Colonic mucosa (tissue), 4 donors: ENCODE results near the gene GRIN1. TPM values are rescaled to one million over a fixed set of nuclear protein-coding genes. Genes with fewer than 3 reads are reported as not detected.

Source experiments
- DNase-seq: peaks from one replicate; pipeline ENCODE4 v3.0.0-alpha.2; 2020
- H3K27ac ChIP-seq: fragments of 200-600 bp; one replicate; pipeline ENCODE4 v1.8.0; 2021
- H3K27me3 ChIP-seq: fragments of 200-600 bp; one replicate; pipeline ENCODE4 v1.8.0; 2021
- H3K36me3 ChIP-seq: fragments of 200-600 bp; one replicate; pipeline ENCODE4 v1.8.0; 2021
- H3K4me1 ChIP-seq: fragments of 200-600 bp; one replicate; pipeline ENCODE4 v1.8.0; 2021; ENCODE audit warnings: mild to moderate bottlenecking
- H3K4me3 ChIP-seq: fragments of 200-600 bp; one replicate; pipeline ENCODE4 v1.8.0; 2021
- H3K9ac ChIP-seq, 2 donors: one replicate each; pipeline ENCODE4 v1.7.0; 2013; ENCODE audit warnings: control low read depth in 2 of 2, low read depth in 2 of 2, low read length in 2 of 2
- H3K9me3 ChIP-seq: fragments of 200-600 bp; one replicate; pipeline ENCODE4 v1.8.0; 2021
- CTCF ChIP-seq: fragments of 200-600 bp; IDR thresholded peaks from one replicate; pipeline ENCODE4 v1.8.0; 2022; ENCODE audit warnings: antibody characterized with exemption, mild to moderate bottlenecking
- intact Hi-C: fragments of 100-400 bp; cut with DNase I; formaldehyde crosslinking; loops from one replicate; pipeline ENCODE4 v1.14.1; 2022
- total RNA-seq, 2 donors: library from RNA; stranded (reverse); fragmentation: NEBNext Ultra II Directional in 1 of 2; extraction: Animal tissue kit (Norgen Biotek cat#: 25700) in 1 of 2; gene quantifications; one replicate each; pipeline ENCODE4 v1.2.1, GENCODE V29; 2021
- donor health status: healthy.
- donor health status: DM: no; HTN: no; CAD: no.
- donor health status: DM: no; HTN: no; CAD: no.

The GRIN1 gene
- total RNA-seq, 2 donors from 2014 or later, result 0.47 to 0.93 TPM

- no peak overlapping the region for H3K4me3 ChIP-seq
- H3K9me3 ChIP-seq, result no peaks in the 10 kb centered on the region
- no peaks in the 10 kb centered on the region for H3K4me1 ChIP-seq
- TF ChIP-seq CTCF, result no peak
- no peak overlapping the region for H3K9ac ChIP-seq
- peaks cover 32% of the 10 kb centered on the region for H3K27me3 ChIP-seq
- H3K36me3 ChIP-seq, result no peaks in the 10 kb centered on the region
- intact Hi-C loops, result no loop called here
- no peak for DNase-seq
- no peak overlapping the region for H3K27ac ChIP-seq
Observed at GRCh38 chr9:137143459-137143858, 4.5 kb downstream of the GRIN1 start.

- intact Hi-C loops, result no loop called here
- DNase-seq, result no peak
- no peak overlapping the region for H3K27ac ChIP-seq
- H3K4me1 ChIP-seq, result no peaks in the 10 kb centered on the region
- no peak overlapping the region for H3K4me3 ChIP-seq
- H3K36me3 ChIP-seq, result no peaks in the 10 kb centered on the region
- TF ChIP-seq CTCF, result no peak
- H3K27me3 ChIP-seq, result peaks cover 14% of the 10 kb centered on the region
- H3K9me3 ChIP-seq, result no peaks in the 10 kb centered on the region
- H3K9ac ChIP-seq, result no peak overlapping the region
Observed at GRCh38 chr9:137145731-137146526, 7.0 kb downstream of the GRIN1 start.

GRCh38 chr9:137146527-137146918 is 7.6 kb downstream of the GRIN1 start:
- H3K9ac ChIP-seq, result no peak overlapping the region
- H3K27me3 ChIP-seq, result peaks cover 9% of the 10 kb centered on the region
- DNase-seq, result no peak
- TF ChIP-seq CTCF, result no peak
- H3K9me3 ChIP-seq, result no peaks in the 10 kb centered on the region
- H3K4me3 ChIP-seq, result no peak overlapping the region
- H3K4me1 ChIP-seq, result no peaks in the 10 kb centered on the region
- no peak overlapping the region for H3K27ac ChIP-seq
- intact Hi-C loops, result no loop called here
- no peaks in the 10 kb centered on the region for H3K36me3 ChIP-seq

DNA sequence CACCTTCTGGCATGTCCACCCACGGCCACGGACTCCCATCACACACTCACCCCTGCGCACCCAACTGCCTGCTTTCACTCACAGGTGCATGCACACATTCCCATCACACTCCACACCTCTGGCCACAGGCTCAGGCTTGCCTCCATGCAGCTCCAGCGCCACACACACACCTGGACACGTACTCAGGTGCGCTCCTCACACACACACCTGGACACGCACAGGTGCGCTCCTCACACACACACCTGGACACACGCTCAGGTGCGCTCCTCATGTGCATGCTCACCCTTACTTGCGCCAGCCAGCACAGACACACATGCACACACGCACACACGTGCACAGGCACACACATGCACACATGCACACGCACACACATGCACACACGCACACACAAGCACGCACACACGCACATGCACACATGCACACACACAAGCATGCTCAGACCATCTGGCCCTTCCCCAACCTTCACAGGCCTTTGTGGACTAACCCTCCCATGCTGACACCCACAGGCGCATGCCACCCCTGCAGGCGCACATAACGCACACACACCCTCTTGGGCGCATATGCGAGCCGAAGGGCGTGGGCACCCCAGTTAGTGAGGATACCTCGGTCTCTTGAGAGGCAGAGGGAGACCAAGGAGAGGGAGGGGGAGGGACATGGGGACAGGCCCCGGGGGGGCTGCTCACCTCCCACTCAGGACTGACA is 8.3 kb downstream of the GRIN1 start:
- H3K27me3 ChIP-seq, result peaks cover 4% of the 10 kb centered on the region
- intact Hi-C loops, result no loop called here
- no peak overlapping the region for H3K9ac ChIP-seq
- H3K9me3 ChIP-seq, result no peaks in the 10 kb centered on the region
- no peak overlapping the region for H3K4me3 ChIP-seq
- no peaks in the 10 kb centered on the region for H3K36me3 ChIP-seq
- no peak overlapping the region for H3K27ac ChIP-seq
- no peaks in the 10 kb centered on the region for H3K4me1 ChIP-seq
- no peak for DNase-seq
- TF ChIP-seq CTCF, result no peak

DNA sequence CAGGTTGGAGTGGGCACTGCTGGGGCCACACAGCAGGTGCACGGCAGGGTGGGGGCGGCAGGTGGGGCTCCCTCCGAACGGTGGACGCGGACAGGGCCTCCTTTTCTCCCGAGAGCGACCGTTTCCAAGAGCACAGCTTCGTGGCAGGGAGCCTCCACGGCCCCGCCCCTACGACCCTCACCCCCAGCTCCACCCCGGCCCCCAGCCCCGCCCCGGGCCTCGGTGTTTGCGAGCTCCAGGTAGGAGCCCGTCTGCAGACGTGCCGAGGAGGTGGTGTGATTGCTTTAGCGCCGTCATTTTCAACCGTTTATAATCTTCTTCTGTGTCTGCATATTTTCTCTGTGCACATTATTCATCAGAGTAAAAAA is 8.8 kb downstream of the GRIN1 start:
- peaks cover 4% of the 10 kb centered on the region for H3K27me3 ChIP-seq
- H3K9me3 ChIP-seq, result no peaks in the 10 kb centered on the region
- TF ChIP-seq CTCF, result no peak
- H3K4me3 ChIP-seq, result no peak overlapping the region
- intact Hi-C loops, result no loop called here
- H3K4me1 ChIP-seq, result no peaks in the 10 kb centered on the region
- no peak overlapping the region for H3K27ac ChIP-seq
- no peak overlapping the region for H3K9ac ChIP-seq
- H3K36me3 ChIP-seq, result no peaks in the 10 kb centered on the region
- DNase-seq, result no peak
